ENCODE data around the gene MRPS18A.
A peak's percentile ranks its signal among the peaks of the same experiment; 100 is the strongest.

MRPS18A gene

GRCh38 chr6:43687437-43688347 lies at the start of gene MRPS18A:
Gene MRPS18A, minus strand, starts transcription at chr6:43687791. Its CDS starts 12 bp downstream, at chr6:43687779.
- peak within 1 kb of the TSS; percentile 97 to 98 (median 97) for H3K4me3 Mint-ChIP-seq
- peaks cover 46% of the 10 kb centered on the region for H3K4me1 Mint-ChIP-seq
- no peaks in the 10 kb centered on the region for H3K9me3 Mint-ChIP-seq
- H3K27ac Mint-ChIP-seq, result peak within 1 kb of the TSS; percentile 87 to 94 (median 91)
- no peak for TF ChIP-seq CTCF (IDR thresholded peaks at IDR 0.05; ENCODE audit: unreplicated experiment in 3 of 3)
- peaks cover 12% of the 10 kb centered on the region for H3K36me3 Mint-ChIP-seq (ENCODE audit: low read depth)
- peaks cover 5% of the 10 kb centered on the region for H3K27me3 Mint-ChIP-seq (ENCODE audit: low read depth)

GRCh38 chr6:43736844-43737243 lies 49.3 kb upstream of the MRPS18A start:
- Mint-ChIP-seq H3K4me1 (peaks cover 32% of the 10 kb centered on the region), H3K27me3 (ENCODE audit: low read depth) (no peaks in the 10 kb centered on the region), H3K4me3 (no peak overlapping the region), H3K27ac (no peak overlapping the region), H3K36me3 (ENCODE audit: low read depth) (no peaks in the 10 kb centered on the region), H3K9me3 (peaks cover 3% of the 10 kb centered on the region)
- TF ChIP-seq CTCF (IDR thresholded peaks at IDR 0.05; ENCODE audit: unreplicated experiment in 3 of 3), result no peak

DNA sequence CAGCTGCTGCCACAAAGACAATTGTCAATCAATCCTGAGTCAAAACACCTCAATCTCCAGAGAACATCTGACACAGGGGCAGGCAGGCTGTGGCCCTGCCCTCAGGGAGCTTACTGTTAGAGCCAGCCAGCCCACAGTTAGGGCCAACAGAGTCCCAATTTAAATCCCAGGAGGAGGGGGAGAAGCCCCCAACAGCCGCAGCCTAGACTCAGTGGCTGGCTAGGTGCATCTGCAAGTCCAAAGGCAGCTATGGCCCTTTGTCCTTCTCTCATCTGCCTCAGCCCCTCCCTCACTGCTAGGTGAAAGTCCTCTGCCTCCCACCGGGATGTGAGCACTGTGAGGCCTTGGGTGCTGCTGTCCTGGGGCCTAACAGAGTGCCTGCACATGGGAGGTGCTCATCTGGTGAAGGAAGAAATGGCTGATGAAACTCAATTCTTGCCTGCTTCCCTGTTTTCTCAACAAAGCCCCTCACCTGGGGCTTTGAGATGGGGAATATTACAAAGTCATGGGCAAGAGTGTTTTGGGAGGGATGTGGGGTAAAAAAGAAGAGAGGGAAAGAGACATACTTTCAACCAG lies 48.7 kb upstream of the MRPS18A start:
- no peaks in the 10 kb centered on the region for H3K27me3 Mint-ChIP-seq (ENCODE audit: low read depth)
- TF ChIP-seq CTCF (IDR thresholded peaks at IDR 0.05; ENCODE audit: unreplicated experiment in 3 of 3), result no peak
- H3K27ac Mint-ChIP-seq, result no peak overlapping the region
- peaks cover 26% of the 10 kb centered on the region for H3K4me1 Mint-ChIP-seq
- peaks cover 6% of the 10 kb centered on the region for H3K9me3 Mint-ChIP-seq
- H3K4me3 Mint-ChIP-seq, result no peak overlapping the region
- no peaks in the 10 kb centered on the region for H3K36me3 Mint-ChIP-seq (ENCODE audit: low read depth)

- Mint-ChIP-seq H3K9me3 (peaks cover 11% of the 10 kb centered on the region), H3K4me1 (peaks cover 20% of the 10 kb centered on the region), H3K4me3 (no peak overlapping the region), H3K27me3 (ENCODE audit: low read depth) (no peaks in the 10 kb centered on the region), H3K36me3 (ENCODE audit: low read depth) (no peaks in the 10 kb centered on the region), H3K27ac (no peak overlapping the region)
- no peak for TF ChIP-seq CTCF (IDR thresholded peaks at IDR 0.05; ENCODE audit: unreplicated experiment in 3 of 3)
Observed at GRCh38 chr6:43735642-43736199, 48.1 kb upstream of the MRPS18A start.

- Mint-ChIP-seq H3K4me1 (peaks cover 9% of the 10 kb centered on the region), H3K27me3 (ENCODE audit: low read depth) (no peaks in the 10 kb centered on the region), H3K36me3 (ENCODE audit: low read depth) (no peaks in the 10 kb centered on the region), H3K27ac (no peak overlapping the region), H3K4me3 (no peak overlapping the region), H3K9me3 (peaks cover 15% of the 10 kb centered on the region)
- no peak for TF ChIP-seq CTCF (IDR thresholded peaks at IDR 0.05; ENCODE audit: unreplicated experiment in 3 of 3)
Observed at GRCh38 chr6:43734294-43734665, 46.7 kb upstream of the MRPS18A start.

All from nephron (organoid).